GM12874 (cell line): Measurements from ENCODE around the gene BABAM2.

Source experiments
- TF ChIP-seq, protein P1 (sequence below): IDR thresholded peaks from 2 replicates; pipeline ENCODE4 v1.5.1; 2011; ENCODE audit warnings: low read depth, mild to moderate bottlenecking, control low read depth, low read length, moderate library complexity; ENCODE audit not compliant: insufficient read depth

The BABAM2 gene

DNA sequence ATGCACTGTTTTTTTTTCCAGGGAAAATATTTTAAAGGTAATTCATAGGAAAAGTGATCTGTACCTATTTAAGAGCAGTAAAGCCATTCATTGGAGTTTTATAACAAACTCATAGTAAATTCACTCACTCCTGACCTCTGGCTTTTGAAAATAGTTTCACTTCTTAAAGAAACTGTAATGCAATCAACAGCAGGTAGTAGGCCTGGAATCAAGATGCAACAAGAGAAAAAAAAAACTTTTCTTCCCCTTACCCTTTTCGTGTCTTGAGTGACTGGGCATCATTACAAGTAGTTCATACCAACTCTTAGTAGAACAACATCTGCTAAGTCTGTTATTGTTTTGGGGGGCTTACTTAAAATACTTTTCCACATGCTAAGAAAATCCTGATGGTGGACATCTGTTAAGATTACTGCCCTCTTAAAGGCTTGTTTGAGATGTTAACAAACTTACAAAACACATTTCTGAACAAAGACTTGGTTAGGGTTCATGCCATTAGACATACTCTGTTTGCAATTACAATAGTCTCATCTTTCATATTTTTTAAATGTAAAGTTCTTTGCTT lies 338.0 kb downstream of the BABAM2 start:
- TF ChIP-seq, protein P1, sequence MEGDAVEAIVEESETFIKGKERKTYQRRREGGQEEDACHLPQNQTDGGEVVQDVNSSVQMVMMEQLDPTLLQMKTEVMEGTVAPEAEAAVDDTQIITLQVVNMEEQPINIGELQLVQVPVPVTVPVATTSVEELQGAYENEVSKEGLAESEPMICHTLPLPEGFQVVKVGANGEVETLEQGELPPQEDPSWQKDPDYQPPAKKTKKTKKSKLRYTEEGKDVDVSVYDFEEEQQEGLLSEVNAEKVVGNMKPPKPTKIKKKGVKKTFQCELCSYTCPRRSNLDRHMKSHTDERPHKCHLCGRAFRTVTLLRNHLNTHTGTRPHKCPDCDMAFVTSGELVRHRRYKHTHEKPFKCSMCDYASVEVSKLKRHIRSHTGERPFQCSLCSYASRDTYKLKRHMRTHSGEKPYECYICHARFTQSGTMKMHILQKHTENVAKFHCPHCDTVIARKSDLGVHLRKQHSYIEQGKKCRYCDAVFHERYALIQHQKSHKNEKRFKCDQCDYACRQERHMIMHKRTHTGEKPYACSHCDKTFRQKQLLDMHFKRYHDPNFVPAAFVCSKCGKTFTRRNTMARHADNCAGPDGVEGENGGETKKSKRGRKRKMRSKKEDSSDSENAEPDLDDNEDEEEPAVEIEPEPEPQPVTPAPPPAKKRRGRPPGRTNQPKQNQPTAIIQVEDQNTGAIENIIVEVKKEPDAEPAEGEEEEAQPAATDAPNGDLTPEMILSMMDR, result no peak

- TF ChIP-seq, protein P1, result no peak
Observed at GRCh38 chr2:28231110-28231631, 340.6 kb downstream of the BABAM2 start.

DNA sequence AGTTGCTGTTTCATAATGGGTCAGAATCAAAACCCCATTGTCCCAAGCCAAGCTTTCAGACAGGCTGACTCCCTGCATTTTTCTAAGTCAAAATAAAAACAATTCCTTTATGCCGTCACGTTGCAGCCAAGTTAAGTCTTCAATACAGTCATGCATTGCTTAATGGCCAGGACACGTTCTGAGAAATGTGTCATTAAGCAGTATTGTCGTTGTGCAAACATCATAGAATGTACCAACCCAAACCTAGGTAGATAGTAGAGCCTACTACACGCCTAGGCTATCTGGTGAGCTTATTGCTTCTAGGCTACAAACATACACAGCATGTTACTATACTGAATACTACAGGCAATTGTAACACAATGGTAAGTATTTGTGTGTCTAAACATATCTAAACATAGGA lies 341.8 kb downstream of the BABAM2 start:
- TF ChIP-seq, protein P1, result no peak

GRCh38 chr2:28233164-28233676 lies 342.7 kb downstream of the BABAM2 start:
- TF ChIP-seq, protein P1, result no peak

DNA sequence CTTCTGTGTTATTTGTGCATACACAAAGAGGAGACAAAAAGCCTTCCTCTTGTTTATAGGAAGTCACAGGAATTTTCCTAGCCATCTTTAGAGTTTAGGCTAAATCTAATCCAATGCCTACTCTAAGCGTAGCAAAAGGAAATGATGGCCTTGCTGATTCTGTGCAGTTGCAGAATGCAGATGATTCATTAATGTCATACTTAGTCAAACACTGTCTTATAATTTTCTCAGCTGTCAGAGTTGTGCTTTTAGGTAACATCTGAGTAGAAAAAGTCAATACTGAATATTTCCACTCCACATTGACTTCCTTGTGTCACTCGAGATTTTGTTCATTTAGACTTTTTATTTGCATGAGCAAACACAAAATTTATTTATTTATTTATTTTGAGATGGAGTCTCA lies 344.3 kb downstream of the BABAM2 start:
- TF ChIP-seq, protein P1, result no peak

DNA sequence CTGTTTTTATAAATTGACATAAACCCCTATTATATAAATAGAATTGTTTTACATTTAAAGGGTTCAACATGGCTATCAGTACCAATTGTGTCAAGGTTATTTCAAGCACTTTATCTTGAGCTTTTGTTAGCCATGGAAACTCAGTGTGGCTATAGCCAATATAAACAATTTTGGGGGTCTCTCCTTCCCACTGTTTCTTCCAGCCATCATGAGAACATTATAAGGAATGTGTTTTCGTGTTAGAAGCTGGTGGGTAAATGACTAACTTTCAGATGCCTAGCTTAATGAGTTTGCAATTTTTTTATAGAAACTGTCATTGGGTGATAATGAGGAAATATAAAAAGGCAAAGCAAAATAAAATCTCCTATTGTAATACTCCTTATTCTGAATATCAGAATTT lies 348.7 kb downstream of the BABAM2 start:
- TF ChIP-seq, protein P1, result no peak

- TF ChIP-seq, protein P1, result no peak
Observed at GRCh38 chr2:28240937-28241336, 350.4 kb downstream of the BABAM2 start.

DNA sequence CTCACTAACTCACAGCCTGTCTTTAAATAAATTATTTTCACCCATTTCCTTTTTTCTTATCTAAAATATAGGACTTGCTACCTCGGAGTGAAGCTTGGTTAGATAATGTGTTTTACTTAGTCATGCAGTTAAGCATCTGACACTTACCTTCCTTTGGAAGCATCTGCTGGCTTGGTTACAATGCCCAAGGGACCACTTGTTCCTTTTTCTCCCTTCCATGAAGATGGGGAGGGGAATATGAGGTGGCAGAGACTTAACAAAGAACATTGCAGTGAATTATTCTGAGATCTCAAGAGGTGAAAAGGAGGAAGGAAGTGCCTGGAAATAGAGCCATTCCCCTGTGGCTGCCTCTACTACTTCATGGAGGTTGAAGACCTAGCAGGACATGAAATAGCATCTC lies 356.8 kb downstream of the BABAM2 start:
- TF ChIP-seq, protein P1, result no peak
